MM.1S (cell line): ENCODE results near the gene C11orf42.

Source experiments
- DNase-seq: peaks from one replicate; pipeline ENCODE4 v3.0.0-alpha.2; 2015
- H2AFZ ChIP-seq: fragments of 300-600 bp; sonication (generic); 2 replicates; pipeline ENCODE4 v1.6.0; 2016; ENCODE audit warnings: antibody characterized with exemption, low read length
- H3F3A ChIP-seq: fragments of 300-600 bp; sonication (generic); 2 replicates; pipeline ENCODE4 v1.6.1; 2016; ENCODE audit warnings: mild to moderate bottlenecking, antibody characterized with exemption, low read length, moderate library complexity, mixed read lengths; ENCODE audit not compliant: insufficient read depth
- H3K27ac ChIP-seq: fragments of 300-600 bp; sonication (generic); 2 replicates; pipeline ENCODE4 v1.5.1; 2016; ENCODE audit warnings: mild to moderate bottlenecking, low read length
- H3K27me3 ChIP-seq: fragments of 300-600 bp; sonication (generic); replicated peaks from 2 replicates; pipeline ENCODE4 v1.6.0; 2016; ENCODE audit warnings: low read length; ENCODE audit not compliant: insufficient read depth
- H3K36me3 ChIP-seq: fragments of 300-600 bp; sonication (generic); replicated peaks from 2 replicates; pipeline ENCODE4 v1.6.1; 2016; ENCODE audit warnings: mild to moderate bottlenecking, low read length, mixed read lengths; ENCODE audit not compliant: insufficient read depth
- H3K4me1 ChIP-seq: fragments of 300-600 bp; sonication (generic); 2 replicates; pipeline ENCODE4 v1.6.1; 2016; ENCODE audit warnings: low read length, mixed read lengths
- H3K4me2 ChIP-seq: fragments of 300-600 bp; sonication (generic); 2 replicates; pipeline ENCODE4 v1.6.0; 2016; ENCODE audit warnings: low read depth, low read length
- H3K4me3 ChIP-seq: fragments of 300-600 bp; sonication (generic); 2 replicates; pipeline ENCODE4 v1.5.1; 2016; ENCODE audit warnings: low read length, mixed read lengths
- H3K79me2 ChIP-seq: fragments of 300-600 bp; sonication (generic); 2 replicates; pipeline ENCODE4 v1.6.1; 2016; ENCODE audit warnings: mixed run types, low read length, mixed read lengths
- H3K9ac ChIP-seq: fragments of 300-600 bp; sonication (generic); 2 replicates; pipeline ENCODE4 v1.6.1; 2016; ENCODE audit warnings: low read length, mixed read lengths
- H3K9me2 ChIP-seq: fragments of 300-600 bp; sonication (generic); replicated peaks from 2 replicates; pipeline ENCODE4 v1.6.1; 2016; ENCODE audit warnings: mild to moderate bottlenecking, low read length, mixed read lengths; ENCODE audit not compliant: insufficient read depth
- H3K9me3 ChIP-seq: fragments of 300-600 bp; sonication (generic); replicated peaks from 2 replicates; pipeline ENCODE4 v1.6.1; 2016; ENCODE audit warnings: mild to moderate bottlenecking, low read length, mixed read lengths; ENCODE audit not compliant: insufficient read depth
- H4K20me1 ChIP-seq: fragments of 300-600 bp; sonication (generic); 2 replicates; pipeline ENCODE4 v1.6.1; 2016; ENCODE audit warnings: mild to moderate bottlenecking, low read length, moderate library complexity, mixed read lengths; ENCODE audit not compliant: insufficient read depth
- CTCF ChIP-seq: fragments of 300-600 bp; sonication (generic); IDR thresholded peaks from 2 replicates; pipeline ENCODE4 v1.5.1; 2016; ENCODE audit warnings: antibody characterized with exemption, low read length, mixed read lengths
- EZH2 ChIP-seq: fragments of 300-600 bp; sonication (generic); optimal IDR thresholded peaks from 2 replicates; pipeline ENCODE3; 2017; ENCODE audit warnings: low read depth, mild to moderate bottlenecking, antibody characterized with exemption, low read length, mixed read lengths
- EZH2phosphoT487 ChIP-seq: fragments of 300-600 bp; sonication (generic); IDR thresholded peaks from 2 replicates; pipeline ENCODE4 v1.6.1; 2018; ENCODE audit warnings: antibody characterized with exemption, low read length

Gene C11orf42

DNA sequence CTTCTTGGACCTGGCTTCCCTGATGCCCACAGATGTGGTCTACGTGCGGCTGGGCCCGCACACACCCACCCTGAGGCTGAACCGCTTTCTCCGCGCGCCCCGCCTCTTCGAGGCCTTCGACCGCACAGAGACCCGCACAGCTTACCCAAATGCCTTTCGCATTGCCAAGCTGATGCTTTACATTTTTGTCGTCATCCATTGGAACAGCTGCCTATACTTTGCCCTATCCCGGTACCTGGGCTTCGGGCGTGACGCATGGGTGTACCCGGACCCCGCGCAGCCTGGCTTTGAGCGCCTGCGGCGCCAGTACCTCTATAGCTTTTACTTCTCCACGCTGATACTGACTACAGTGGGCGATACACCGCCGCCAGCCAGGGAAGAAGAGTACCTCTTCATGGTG lies 34.8 kb downstream of the C11orf42 start:
- Histone ChIP-seq H2AFZ (no peak overlapping the region), H3K9me3 (no peaks in the 10 kb centered on the region), H3K27me3 (no peaks in the 10 kb centered on the region), H3K9me2 (no peaks in the 10 kb centered on the region), H3K27ac (no peak overlapping the region), H3K36me3 (no peaks in the 10 kb centered on the region), H3K4me2 (no peak overlapping the region), H3K4me3 (no peak overlapping the region), H4K20me1 (no peaks in the 10 kb centered on the region), H3K79me2 (no peaks in the 10 kb centered on the region), H3K4me1 (no peaks in the 10 kb centered on the region), H3F3A (no peaks in the 10 kb centered on the region), H3K9ac (no peak overlapping the region)
- TF ChIP-seq CTCF (no peak), EZH2 (no peak), EZH2phosphoT487 (no peak)
- no peak for DNase-seq

DNA sequence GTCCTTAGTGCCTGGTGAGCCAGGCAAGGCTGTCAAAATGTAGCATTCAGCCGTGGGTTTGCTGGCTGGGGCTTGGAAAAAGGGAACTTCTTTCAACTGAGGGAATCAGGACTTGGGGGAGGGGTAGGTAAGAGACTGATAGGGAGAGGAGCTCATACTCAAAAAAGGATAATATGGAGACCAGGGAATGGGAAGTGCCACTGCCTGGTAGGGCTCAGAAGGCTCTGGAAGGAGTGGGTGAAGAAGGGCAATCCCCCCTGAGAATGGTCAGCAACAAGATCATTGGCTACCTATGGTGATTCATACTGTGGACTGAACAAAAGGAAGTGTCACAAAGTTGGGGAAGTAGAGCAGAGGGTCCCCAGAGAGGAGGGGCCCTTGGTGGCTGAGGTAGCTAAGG lies 35.4 kb downstream of the C11orf42 start:
- no peaks in the 10 kb centered on the region for H3K79me2 ChIP-seq
- no peak for TF ChIP-seq EZH2phosphoT487
- no peak for TF ChIP-seq EZH2
- no peak for TF ChIP-seq CTCF
- H3K4me2 ChIP-seq = no peak overlapping the region
- H4K20me1 ChIP-seq = no peaks in the 10 kb centered on the region
- H3K4me1 ChIP-seq = no peaks in the 10 kb centered on the region
- H3K4me3 ChIP-seq = no peak overlapping the region
- no peaks in the 10 kb centered on the region for H3K36me3 ChIP-seq
- H3F3A ChIP-seq = no peaks in the 10 kb centered on the region
- H3K27me3 ChIP-seq = no peaks in the 10 kb centered on the region
- no peak overlapping the region for H2AFZ ChIP-seq
- no peaks in the 10 kb centered on the region for H3K9me3 ChIP-seq
- H3K27ac ChIP-seq = no peak overlapping the region
- DNase-seq = no peak
- H3K9ac ChIP-seq = no peak overlapping the region
- H3K9me2 ChIP-seq = no peaks in the 10 kb centered on the region

DNA sequence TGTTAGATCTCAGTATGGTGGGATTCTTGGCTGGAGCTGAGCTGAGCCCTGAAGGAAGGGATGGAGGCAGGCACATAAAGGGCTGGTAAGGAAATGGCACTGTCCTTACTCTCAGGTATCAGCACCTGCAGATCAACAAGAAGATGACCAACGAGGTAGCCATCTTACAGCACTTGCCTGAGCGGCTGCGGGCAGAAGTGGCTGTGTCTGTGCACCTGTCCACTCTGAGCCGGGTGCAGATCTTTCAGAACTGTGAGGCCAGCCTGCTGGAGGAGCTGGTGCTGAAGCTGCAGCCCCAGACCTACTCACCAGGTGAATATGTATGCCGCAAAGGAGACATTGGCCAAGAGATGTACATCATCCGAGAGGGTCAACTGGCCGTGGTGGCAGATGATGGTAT lies 36.0 kb downstream of the C11orf42 start:
- Histone ChIP-seq H3K4me2 (no peak overlapping the region), H3K4me3 (no peak overlapping the region), H3K9me2 (no peaks in the 10 kb centered on the region), H3F3A (no peaks in the 10 kb centered on the region), H3K79me2 (no peaks in the 10 kb centered on the region), H3K27ac (no peak overlapping the region), H3K4me1 (no peaks in the 10 kb centered on the region), H2AFZ (no peak overlapping the region), H3K9ac (no peak overlapping the region), H3K9me3 (no peaks in the 10 kb centered on the region), H4K20me1 (no peaks in the 10 kb centered on the region), H3K27me3 (no peaks in the 10 kb centered on the region), H3K36me3 (no peaks in the 10 kb centered on the region)
- DNase-seq = no peak
- TF ChIP-seq EZH2phosphoT487 (no peak), CTCF (no peak), EZH2 (no peak)
